Uterus (tissue), 4 donors: ENCODE data around the gene RAPGEFL1. TPM values are rescaled to one million over a fixed set of nuclear protein-coding genes. Genes with fewer than 3 reads are reported as not detected.

Experiments
- DNase-seq, 2 donors: peaks; one replicate each; pipeline ENCODE4 v3.0.0-alpha.2; 2019 to 2020
- H3K27ac ChIP-seq, 2 donors: fragments of 200-600 bp; sonication (generic); 1 replicate in 1 of 2; 2 replicates in 1 of 2; pipeline ENCODE4 v1.5.1; 2016 to 2018
- H3K27me3 ChIP-seq, 2 donors: fragments of 200-600 bp; sonication (generic); one replicate each; pipeline ENCODE4 v1.5.1; 2018 to 2019; ENCODE audit warnings: control low read depth in 1 of 2
- H3K36me3 ChIP-seq, 2 donors: fragments of 200-600 bp; sonication (generic); one replicate each; pipeline ENCODE4 v1.5.1; 2019; ENCODE audit warnings: control low read depth in 1 of 2
- H3K4me1 ChIP-seq, 2 donors: fragments of 200-600 bp; sonication (generic); one replicate each; pipeline ENCODE4 v1.5.1; 2018 to 2019; ENCODE audit warnings: control low read depth in 1 of 2
- H3K4me3 ChIP-seq, 2 donors: fragments of 200-600 bp; sonication (generic); 1 replicate in 1 of 2; 2 replicates in 1 of 2; pipeline ENCODE4 v1.5.1; 2018 to 2019; ENCODE audit warnings: mild to moderate bottlenecking in 1 of 2
- H3K9me3 ChIP-seq, 2 donors: fragments of 200-600 bp; sonication (generic); one replicate each; pipeline ENCODE4 v1.5.1; 2019; ENCODE audit warnings: control low read depth in 1 of 2
- CTCF ChIP-seq, 4 experiments: fragments of 200-600 bp in 2 of 4; fragments of 450-650 bp in 2 of 4; sonication (generic) in 2 of 4; IDR thresholded peaks; one replicate each; pipeline ENCODE4 v1.5.1; 2016 to 2019; ENCODE audit warnings: antibody characterized with exemption in 4 of 4, mild to moderate bottlenecking in 2 of 4, moderate library complexity in 1 of 4
- POLR2A ChIP-seq, 2 donors: fragments of 450-650 bp; IDR thresholded peaks; one replicate each; pipeline ENCODE4 v1.6.1; 2016; ENCODE audit warnings: antibody characterized with exemption in 2 of 2, mild to moderate bottlenecking in 1 of 2, moderate library complexity in 1 of 2
- intact Hi-C: fragments of 100-400 bp; cut with DNase I; formaldehyde crosslinking; loops from one replicate; pipeline ENCODE4 v1.15.1; 2023; ENCODE audit warnings: low total_unique reads
- microRNA-seq: library from miRNA; unstranded; fragments of <30 nt; microRNA quantifications from one replicate; pipeline ENCODE4, GENCODE V29; 2016; ENCODE audit warnings: borderline microRNAs expressed, borderline replicate concordance
- small RNA-seq: library from RNA; depleted of rRNA; stranded (forward); fragments of <200 nt; gene quantifications from one replicate; pipeline ENCODE3, GENCODE V24; 2016
- total RNA-seq, 4 donors: library from RNA; depleted of rRNA in 3 of 4; stranded (reverse); fragments of >200 nt in 3 of 4; gene quantifications; one replicate each; pipeline versions ENCODE4 v1.1.0 to v1.2.4, GENCODE V29; 2014 to 2023
- donor health status: DM: yes; HTN: yes; CAD: no.

Gene RAPGEFL1
- total RNA-seq, 4 donors from 2014 or later: 0.29 to 21.5 (median 2.0) TPM

GRCh38 chr17:40241252-40241834 lies 64.1 kb downstream of the RAPGEFL1 start:
- no peaks in the 10 kb centered on the region for H3K4me1 ChIP-seq
- H3K36me3 ChIP-seq: no peaks in the 10 kb centered on the region
- H3K4me3 ChIP-seq: no peak overlapping the region
- no peak for DNase-seq
- intact Hi-C loops: no loop called here
- H3K27ac ChIP-seq: no peak overlapping the region
- TF ChIP-seq POLR2A (IDR thresholded peaks at IDR 0.05) (no peak), CTCF (IDR thresholded peaks at IDR 0.05) (no peak)
- no peaks in the 10 kb centered on the region for H3K9me3 ChIP-seq
- H3K27me3 ChIP-seq: no peaks in the 10 kb centered on the region

GRCh38 chr17:40242774-40243173 lies 65.5 kb downstream of the RAPGEFL1 start:
- no peak overlapping the region for H3K4me3 ChIP-seq
- no peaks in the 10 kb centered on the region for H3K4me1 ChIP-seq
- intact Hi-C loops: no loop called here
- DNase-seq: no peak
- H3K9me3 ChIP-seq: no peaks in the 10 kb centered on the region
- H3K36me3 ChIP-seq: no peaks in the 10 kb centered on the region
- no peak for TF ChIP-seq CTCF (IDR thresholded peaks at IDR 0.05)
- no peak for TF ChIP-seq POLR2A (IDR thresholded peaks at IDR 0.05)
- H3K27ac ChIP-seq: no peak overlapping the region
- H3K27me3 ChIP-seq: no peaks in the 10 kb centered on the region

- no peaks in the 10 kb centered on the region for H3K27me3 ChIP-seq
- peaks cover 0 to 6% of the 10 kb centered on the region in 2 donors for H3K4me1 ChIP-seq
- H3K4me3 ChIP-seq: no peak overlapping the region
- no peaks in the 10 kb centered on the region for H3K9me3 ChIP-seq
- DNase-seq: no peak
- intact Hi-C loops: no loop called here
- H3K27ac ChIP-seq: peak overlapping the region in 1 of 2 donors; percentile 25
- TF ChIP-seq POLR2A (IDR thresholded peaks at IDR 0.05): no peak
- TF ChIP-seq CTCF (IDR thresholded peaks at IDR 0.05): no peak
- no peaks in the 10 kb centered on the region for H3K36me3 ChIP-seq
Observed at GRCh38 chr17:40243761-40244160, 66.5 kb downstream of the RAPGEFL1 start.

- TF ChIP-seq CTCF (IDR thresholded peaks at IDR 0.05): no peak
- no peak for TF ChIP-seq POLR2A (IDR thresholded peaks at IDR 0.05)
- no peak overlapping the region for H3K27ac ChIP-seq
- no peak for DNase-seq
- H3K27me3 ChIP-seq: no peaks in the 10 kb centered on the region
- peaks cover 0 to 10% of the 10 kb centered on the region in 2 donors for H3K4me1 ChIP-seq
- intact Hi-C loops: no loop called here
- no peaks in the 10 kb centered on the region for H3K36me3 ChIP-seq
- H3K4me3 ChIP-seq: no peak overlapping the region
- no peaks in the 10 kb centered on the region for H3K9me3 ChIP-seq
Observed at GRCh38 chr17:40244255-40244654, 67.0 kb downstream of the RAPGEFL1 start.

Small RNAs within 50 kb of the gene (microRNA-seq; reads per million reads assigned to microRNA genes)
- 1.5 reads per million for gene MIR6866
- gene MIR6867: not detected

Small RNAs within 50 kb of the gene (small RNA-seq; reads per million reads assigned to genes)
- not detected for gene MIR6867

Other genes starting within 250 kb of the RAPGEFL1 start
- 10 to 100 TPM; 15.9 to 71.5 (median 42.9) TPM for gene ORMDL3, start 249.9 kb upstream of the RAPGEFL1 start, total RNA-seq
- under 1 TPM in 1 of 4 donors, not detected in 3; 0.52 TPM for gene LRRC3C, start 249.7 kb upstream of the RAPGEFL1 start, total RNA-seq
- under 1 TPM in 3 of 4 donors, not detected in 1; 0.18 to 0.35 (median 0.26) TPM for gene GSDMA, start 214.5 kb upstream of the RAPGEFL1 start, total RNA-seq
- gene PSMD3, start 196.7 kb upstream of the RAPGEFL1 start, total RNA-seq: 100 to 1,000 TPM in 1 of 4 donors, 10 to 100 TPM in 3; 62.0 to 158 (median 84.7) TPM
- gene CSF3, start 162.0 kb upstream of the RAPGEFL1 start, total RNA-seq: 1 to 10 TPM in 1 of 4 donors, under 1 TPM in 1, not detected in 2; 0.29 to 5.0 TPM
- 100 to 1,000 TPM in 1 of 4 donors, 10 to 100 TPM in 3; 17.6 to 111 (median 44.7) TPM for gene MED24, start 123.1 kb upstream of the RAPGEFL1 start, total RNA-seq
- gene THRA, start 114.5 kb upstream of the RAPGEFL1 start, total RNA-seq: 100 to 1,000 TPM in 1 of 4 donors, 10 to 100 TPM in 3; 19.7 to 124 (median 63.1) TPM
- gene NR1D1, start 76.9 kb upstream of the RAPGEFL1 start, total RNA-seq: 10 to 100 TPM in 1 of 4 donors, 1 to 10 TPM in 3; 2.0 to 92.1 (median 4.7) TPM
- gene MSL1, start 55.5 kb upstream of the RAPGEFL1 start, total RNA-seq: 100 to 1,000 TPM in 1 of 4 donors, 10 to 100 TPM in 3; 51.0 to 151 (median 77.6) TPM
- 100 to 1,000 TPM in 2 of 4 donors, 10 to 100 TPM in 2; 33.2 to 166 (median 91.3) TPM for gene CASC3, start 36.9 kb upstream of the RAPGEFL1 start, total RNA-seq
- 10 to 100 TPM in 2 of 4 donors, 1 to 10 TPM in 2; 4.9 to 34.3 (median 8.6) TPM for gene WIPF2, start 41.8 kb downstream of the RAPGEFL1 start, total RNA-seq
- 10 to 100 TPM in 1 of 4 donors, under 1 TPM in 1, not detected in 2; 0.88 to 11.3 TPM for gene CDC6, start 110.4 kb downstream of the RAPGEFL1 start, total RNA-seq
- 10 to 100 TPM; 18.9 to 80.5 (median 46.3) TPM for gene RARA, start 131.7 kb downstream of the RAPGEFL1 start, total RNA-seq
- gene GJD3, start 187.3 kb downstream of the RAPGEFL1 start, total RNA-seq: 1 to 10 TPM in 1 of 4 donors, under 1 TPM in 1, not detected in 2; 0.83 to 3.8 TPM
- gene TOP2A, start 240.4 kb downstream of the RAPGEFL1 start, total RNA-seq: 100 to 1,000 TPM in 1 of 4 donors, 1 to 10 TPM in 1, under 1 TPM in 1, not detected in 1; 0.26 to 145 (median 1.9) TPM